Right atrium auricular region (tissue), 2 donors: Measurements from ENCODE around the gene GUCY1B1. TPM values are rescaled to one million over a fixed set of nuclear protein-coding genes. Genes with fewer than 3 reads are reported as not detected.

ENCODE experiments used
- DNase-seq: peaks from one replicate; pipeline ENCODE4 v3.0.0-alpha.2; 2019; ENCODE audit warnings: low spot score
- H3K27ac ChIP-seq, 2 donors: fragments of 200-600 bp; sonication (generic); 1 replicate in 1 of 2; 2 replicates in 1 of 2; pipeline ENCODE4 v1.5.1; 2016 to 2019
- H3K27me3 ChIP-seq, 2 donors: fragments of 200-600 bp; sonication (generic); one replicate each; pipeline versions ENCODE4 v1.5.1 to v1.6.0; 2017 to 2019
- H3K36me3 ChIP-seq: fragments of 200-600 bp; sonication (generic); one replicate; pipeline ENCODE4 v1.5.1; 2016
- H3K4me1 ChIP-seq, 2 donors: fragments of 200-600 bp; sonication (generic); one replicate each; pipeline versions ENCODE4 v1.5.1 to v1.6.0; 2017 to 2019
- H3K4me3 ChIP-seq, 2 donors: fragments of 200-600 bp; sonication (generic); 1 replicate in 1 of 2; 2 replicates in 1 of 2; pipeline ENCODE4 v1.5.1; 2017 to 2019; ENCODE audit warnings: mild to moderate bottlenecking in 1 of 2, moderate library complexity in 1 of 2
- H3K9me3 ChIP-seq, 2 donors: fragments of 200-600 bp; sonication (generic); one replicate each; pipeline ENCODE4 v1.5.1; 2019
- total RNA-seq, 2 donors: library from RNA; depleted of rRNA; stranded (reverse); fragments of >200 nt; gene quantifications; one replicate each; pipeline ENCODE4 v1.1.0, GENCODE V29; 2016
- TF ChIP-seq, protein P1 (sequence below), 2 donors: fragments of 200-600 bp; sonication (generic); IDR thresholded peaks; one replicate each; pipeline ENCODE4 v1.5.1; 2019; ENCODE audit warnings: antibody characterized with exemption in 2 of 2

Gene GUCY1B1
- total RNA-seq, 2 donors from 2014 or later = 11.3 to 15.0 TPM

DNA sequence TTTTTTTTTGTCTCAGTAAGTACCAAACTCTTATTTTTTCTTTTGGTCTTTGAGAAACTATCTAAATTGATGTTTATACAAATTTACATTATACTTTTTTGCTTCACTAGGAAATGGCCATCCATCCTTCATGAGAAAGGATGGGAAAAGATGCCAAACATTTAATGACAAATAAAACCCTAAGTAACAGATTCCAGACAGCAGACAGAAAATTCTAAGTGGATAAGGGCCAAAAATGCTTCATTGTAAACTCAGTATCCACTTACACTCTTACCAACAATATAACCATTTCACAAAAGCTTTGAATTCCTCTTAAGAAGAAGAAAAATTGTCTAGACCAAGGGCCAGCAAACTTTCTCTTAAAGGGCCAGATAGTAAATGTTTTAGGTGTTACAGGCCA lies 3.5 kb downstream of the GUCY1B1 start:
- DNase-seq = no peak
- Histone ChIP-seq H3K36me3 (no peaks in the 10 kb centered on the region), H3K4me1 (peaks cover 0 to 9% of the 10 kb centered on the region in 2 donors), H3K27ac (no peak overlapping the region), H3K27me3 (no peaks in the 10 kb centered on the region), H3K9me3 (no peaks in the 10 kb centered on the region), H3K4me3 (no peak overlapping the region)
- TF ChIP-seq, protein P1, sequence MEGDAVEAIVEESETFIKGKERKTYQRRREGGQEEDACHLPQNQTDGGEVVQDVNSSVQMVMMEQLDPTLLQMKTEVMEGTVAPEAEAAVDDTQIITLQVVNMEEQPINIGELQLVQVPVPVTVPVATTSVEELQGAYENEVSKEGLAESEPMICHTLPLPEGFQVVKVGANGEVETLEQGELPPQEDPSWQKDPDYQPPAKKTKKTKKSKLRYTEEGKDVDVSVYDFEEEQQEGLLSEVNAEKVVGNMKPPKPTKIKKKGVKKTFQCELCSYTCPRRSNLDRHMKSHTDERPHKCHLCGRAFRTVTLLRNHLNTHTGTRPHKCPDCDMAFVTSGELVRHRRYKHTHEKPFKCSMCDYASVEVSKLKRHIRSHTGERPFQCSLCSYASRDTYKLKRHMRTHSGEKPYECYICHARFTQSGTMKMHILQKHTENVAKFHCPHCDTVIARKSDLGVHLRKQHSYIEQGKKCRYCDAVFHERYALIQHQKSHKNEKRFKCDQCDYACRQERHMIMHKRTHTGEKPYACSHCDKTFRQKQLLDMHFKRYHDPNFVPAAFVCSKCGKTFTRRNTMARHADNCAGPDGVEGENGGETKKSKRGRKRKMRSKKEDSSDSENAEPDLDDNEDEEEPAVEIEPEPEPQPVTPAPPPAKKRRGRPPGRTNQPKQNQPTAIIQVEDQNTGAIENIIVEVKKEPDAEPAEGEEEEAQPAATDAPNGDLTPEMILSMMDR (IDR thresholded peaks at IDR 0.05) = no peak

DNA sequence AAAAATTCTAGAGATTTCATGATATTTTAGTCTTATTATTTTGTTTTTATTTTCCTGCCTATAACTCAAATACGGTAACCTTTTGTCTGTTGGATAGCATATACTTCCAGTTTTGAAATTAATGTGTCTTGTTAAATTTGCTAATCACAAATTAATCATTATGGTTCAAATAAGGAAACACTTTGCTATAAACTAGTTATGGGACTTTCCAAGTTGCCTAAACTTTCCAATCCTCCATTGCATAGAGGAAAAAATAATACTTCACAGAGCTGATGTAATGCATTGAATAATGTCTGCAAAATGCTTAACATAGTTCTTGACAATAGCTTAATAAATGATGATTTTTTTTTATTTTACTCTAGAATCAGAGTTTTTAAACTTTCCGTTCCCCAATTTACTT lies 4.7 kb downstream of the GUCY1B1 start:
- TF ChIP-seq, protein P1 (IDR thresholded peaks at IDR 0.05) = no peak
- Histone ChIP-seq H3K27me3 (no peaks in the 10 kb centered on the region), H3K27ac (no peak overlapping the region), H3K4me1 (peaks cover 0 to 9% of the 10 kb centered on the region in 2 donors), H3K36me3 (no peaks in the 10 kb centered on the region), H3K4me3 (no peak overlapping the region), H3K9me3 (no peaks in the 10 kb centered on the region)
- no peak for DNase-seq

DNA sequence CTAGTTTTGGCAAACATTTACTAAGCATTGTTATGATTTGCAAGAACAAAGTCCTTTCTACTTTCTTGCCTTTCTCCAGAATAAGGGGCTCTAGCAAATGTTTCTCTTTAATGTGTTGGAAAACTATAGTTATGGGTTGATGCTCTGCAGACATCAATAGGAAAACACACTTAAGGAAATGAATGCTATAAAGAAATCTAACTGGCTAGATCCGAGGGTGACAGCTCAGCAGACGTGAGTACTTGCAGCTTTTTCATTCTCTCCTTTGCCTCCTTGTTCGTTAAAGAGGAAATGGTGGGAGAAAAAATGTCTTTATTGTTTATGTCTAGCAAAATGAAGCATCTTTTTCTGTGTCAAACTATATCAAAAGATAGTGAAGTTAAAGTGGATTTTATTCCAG lies 6.3 kb downstream of the GUCY1B1 start:
- Histone ChIP-seq H3K36me3 (no peaks in the 10 kb centered on the region), H3K4me1 (peaks cover 0 to 6% of the 10 kb centered on the region in 2 donors), H3K4me3 (no peak overlapping the region), H3K27me3 (no peaks in the 10 kb centered on the region), H3K9me3 (no peaks in the 10 kb centered on the region), H3K27ac (no peak overlapping the region)
- TF ChIP-seq, protein P1 (IDR thresholded peaks at IDR 0.05) = no peak
- DNase-seq = no peak

DNA sequence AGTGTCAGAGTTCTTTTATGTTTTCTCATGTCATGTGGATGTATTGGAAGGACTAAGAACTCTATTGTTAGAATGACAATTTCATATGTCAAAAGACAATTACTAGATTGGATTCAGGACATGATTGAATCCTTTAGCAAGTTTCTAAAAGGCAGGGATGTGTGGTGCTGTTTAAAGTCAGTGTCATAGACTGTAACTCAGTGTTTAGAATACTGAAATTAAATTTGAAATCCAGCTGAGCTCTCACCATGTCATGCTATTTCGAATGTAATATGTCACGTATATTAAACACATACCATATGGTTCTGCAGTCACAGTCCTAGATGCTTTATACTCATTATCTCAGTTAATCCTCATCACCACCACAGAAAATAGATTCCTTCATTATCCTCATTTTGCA lies 7.8 kb downstream of the GUCY1B1 start:
- no peak overlapping the region for H3K4me3 ChIP-seq
- H3K27me3 ChIP-seq = no peaks in the 10 kb centered on the region
- DNase-seq = no peak
- no peaks in the 10 kb centered on the region for H3K36me3 ChIP-seq
- H3K9me3 ChIP-seq = no peaks in the 10 kb centered on the region
- no peak overlapping the region for H3K27ac ChIP-seq
- TF ChIP-seq, protein P1 (IDR thresholded peaks at IDR 0.05) = no peak
- no peaks in the 10 kb centered on the region for H3K4me1 ChIP-seq

DNA sequence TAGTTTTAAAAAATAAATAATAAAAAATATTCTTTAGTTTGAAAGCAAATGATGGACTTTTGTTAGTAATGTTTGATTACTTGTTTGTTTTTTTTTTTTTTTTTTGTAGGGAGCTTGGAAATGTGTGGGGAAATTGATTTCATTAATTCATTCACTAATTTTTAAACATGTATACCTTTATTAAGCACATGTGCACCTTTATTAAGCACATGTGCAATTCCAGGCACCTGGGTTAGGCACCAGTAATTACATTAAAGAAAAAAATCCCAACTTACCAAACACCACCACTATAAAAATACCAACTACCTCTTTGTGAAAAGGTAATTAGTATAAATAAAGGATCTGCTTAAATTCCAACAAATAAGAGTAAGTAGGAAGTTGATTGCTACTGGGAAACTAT lies 9.5 kb downstream of the GUCY1B1 start:
- no peaks in the 10 kb centered on the region for H3K4me1 ChIP-seq
- no peaks in the 10 kb centered on the region for H3K9me3 ChIP-seq
- TF ChIP-seq, protein P1 (IDR thresholded peaks at IDR 0.05) = no peak
- DNase-seq = no peak
- H3K27me3 ChIP-seq = no peaks in the 10 kb centered on the region
- no peaks in the 10 kb centered on the region for H3K36me3 ChIP-seq
- H3K4me3 ChIP-seq = no peak overlapping the region
- no peak overlapping the region for H3K27ac ChIP-seq

DNA sequence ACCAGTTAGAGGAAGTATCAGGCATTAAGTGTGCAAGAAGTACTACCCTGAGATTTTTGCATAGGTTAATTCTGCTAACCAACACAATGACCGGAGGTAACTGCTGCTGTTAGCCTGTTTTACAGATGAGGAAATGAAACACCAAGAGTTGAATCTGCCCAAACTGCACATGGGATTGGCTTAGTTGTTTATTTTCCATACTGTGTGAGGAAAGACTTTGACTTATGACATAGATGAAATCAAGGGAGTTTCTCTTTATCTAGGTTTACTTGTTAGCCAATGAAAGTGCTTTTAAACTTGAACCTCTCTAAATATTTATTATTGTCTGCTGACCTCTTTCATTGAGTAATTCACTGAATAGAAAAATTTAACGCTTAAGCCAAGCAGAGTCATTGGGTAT lies 10.3 kb downstream of the GUCY1B1 start:
- H3K36me3 ChIP-seq = no peaks in the 10 kb centered on the region
- H3K27ac ChIP-seq = no peak overlapping the region
- H3K4me3 ChIP-seq = no peak overlapping the region
- TF ChIP-seq, protein P1 (IDR thresholded peaks at IDR 0.05) = no peak
- H3K9me3 ChIP-seq = no peaks in the 10 kb centered on the region
- no peak for DNase-seq
- H3K4me1 ChIP-seq = no peaks in the 10 kb centered on the region
- no peaks in the 10 kb centered on the region for H3K27me3 ChIP-seq
